Suppressor macrophage treated with lipopolysaccharide for 4 hours (primary cell): Measurements from ENCODE around the gene ARPIN.
"Not testable (repeated sequence)": the region's sequence is repeated elsewhere in the genome, so short reads cannot be mapped to it uniquely, and the experiment has no call there.

ENCODE experiments used
- DNase-seq: peaks from one replicate; pipeline ENCODE4 v3.0.0-alpha.2; 2020

Gene ARPIN

GRCh38 chr15:89912674-89913396, at the start of gene ARPIN:
TSS of gene ARPIN (minus strand) at chr15:89912952. CDS start at chr15:89912835, 117 bp downstream.
- peak; percentile 33 for DNase-seq

GRCh38 chr15:89958107-89958805, 45.5 kb upstream of the ARPIN start:
- no peak for DNase-seq

DNA sequence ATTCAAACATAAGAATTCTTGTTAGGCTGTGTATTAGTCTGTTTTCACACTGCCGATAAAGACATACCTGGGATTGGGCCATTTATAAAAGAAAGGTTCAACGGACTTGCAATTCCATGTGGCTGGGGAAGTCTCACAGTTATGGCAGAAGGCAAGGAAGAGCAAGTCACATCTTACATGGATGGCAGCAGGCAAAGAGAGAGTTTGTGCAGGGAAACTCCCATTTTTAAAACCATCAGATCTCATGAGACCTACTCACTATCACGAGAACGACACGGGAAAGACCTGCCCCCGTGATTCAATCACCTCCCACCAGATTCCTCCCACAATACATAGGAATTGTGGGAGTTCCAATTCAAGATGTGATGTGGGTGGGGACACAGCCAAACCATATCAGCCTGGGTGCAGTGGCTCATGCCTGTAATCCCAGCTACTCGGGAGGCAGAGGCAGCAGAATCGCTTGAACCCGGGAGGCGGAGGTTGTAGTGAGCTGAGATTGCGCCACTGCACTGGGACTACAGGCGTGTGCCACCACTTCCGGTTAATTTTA, 42.8 kb upstream of the ARPIN start:
- DNase-seq = not testable (repeated sequence)

- no peak for DNase-seq
Observed at GRCh38 chr15:89954541-89954940, 41.8 kb upstream of the ARPIN start.

GRCh38 chr15:89948796-89949195, 36.0 kb upstream of the ARPIN start:
- no peak for DNase-seq

DNA sequence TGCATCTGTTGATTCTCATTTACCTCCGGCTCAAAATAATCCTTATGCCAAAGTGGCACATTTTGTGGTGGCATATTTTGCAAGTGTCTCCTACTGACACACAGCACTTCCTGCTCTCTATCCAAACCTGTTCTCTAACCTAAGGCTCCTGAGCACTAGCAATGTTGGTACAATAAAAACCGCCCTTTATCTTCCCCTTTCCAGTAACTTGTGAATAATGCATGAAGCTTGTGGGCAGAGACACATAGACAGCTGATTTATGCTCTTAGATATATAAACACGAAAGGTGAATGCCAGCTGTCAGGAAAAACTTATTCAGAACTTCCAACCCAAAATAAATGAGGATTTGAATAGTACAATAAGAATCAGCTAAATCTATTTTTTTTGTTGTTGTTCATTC, 34.6 kb upstream of the ARPIN start:
- no peak for DNase-seq

DNA sequence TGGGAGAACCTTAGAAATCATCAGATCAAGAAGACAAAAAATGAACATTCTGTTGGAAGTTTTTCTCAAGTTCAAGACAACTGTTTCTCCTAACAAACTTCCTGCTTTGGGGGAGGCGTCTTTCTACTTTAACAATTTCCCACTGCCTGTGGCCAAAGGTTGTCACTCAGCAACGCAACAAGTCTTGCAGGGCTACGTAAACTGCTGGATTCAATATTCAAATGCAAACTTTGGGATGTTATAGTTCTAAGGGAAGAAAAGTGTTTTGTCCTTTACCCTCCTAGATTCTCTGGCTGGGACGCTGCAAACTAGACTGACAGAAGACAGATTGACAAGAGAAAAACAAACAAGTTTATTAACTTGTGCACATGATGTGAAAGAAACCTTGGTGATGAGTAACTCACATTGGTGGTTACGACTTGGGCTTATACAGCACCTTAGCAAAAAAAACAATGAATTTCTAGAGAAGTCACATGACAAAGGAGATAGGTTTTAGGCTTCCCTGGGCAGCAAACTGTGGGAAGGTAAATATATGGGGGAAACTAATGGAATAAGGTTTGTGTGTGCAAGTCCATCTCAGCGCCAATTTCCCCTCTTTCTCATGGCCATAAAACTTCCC, 34.0 kb upstream of the ARPIN start:
- DNase-seq = no peak

GRCh38 chr15:89943721-89944120, 31.0 kb upstream of the ARPIN start:
- not testable (repeated sequence) for DNase-seq

DNA sequence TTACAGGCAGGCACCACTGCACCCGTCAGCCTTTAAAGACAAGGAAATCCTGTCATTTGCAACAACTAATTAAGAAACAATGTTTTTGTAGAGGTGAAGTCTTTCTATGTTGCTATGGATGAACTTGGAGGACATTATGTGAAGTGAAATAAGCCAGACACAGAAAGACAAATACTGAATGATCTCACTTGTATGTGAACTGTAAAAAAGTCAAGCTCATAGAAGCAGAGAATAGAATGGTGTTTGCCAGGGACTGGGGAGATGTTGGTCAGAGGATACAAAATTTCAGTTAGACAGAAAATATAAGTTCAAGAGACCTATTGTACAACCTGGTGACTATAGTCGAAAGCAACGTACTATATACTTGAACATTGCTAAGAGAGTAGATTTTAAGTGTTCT, 27.2 kb upstream of the ARPIN start:
- DNase-seq = no peak

DNA sequence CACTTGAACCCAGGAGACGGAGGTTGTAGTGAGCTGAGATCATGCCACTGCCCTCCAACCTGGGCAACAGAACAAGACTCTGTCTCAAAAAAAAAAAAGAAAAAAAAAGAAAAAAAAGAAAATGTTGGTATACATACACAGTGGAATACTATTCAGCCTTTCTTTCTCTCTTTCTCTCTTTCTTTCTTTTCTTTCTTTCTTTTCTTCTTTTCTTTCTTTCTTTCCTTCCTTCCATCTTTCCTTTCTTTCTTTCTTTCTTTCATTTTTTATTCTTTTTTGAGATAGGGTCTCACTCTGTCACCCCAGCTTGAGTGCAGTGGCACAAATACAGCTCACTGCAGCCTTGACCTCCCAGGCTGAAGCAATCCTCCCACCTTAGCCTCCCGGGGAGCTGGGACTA, 26.6 kb upstream of the ARPIN start:
- not testable (repeated sequence) for DNase-seq

DNA sequence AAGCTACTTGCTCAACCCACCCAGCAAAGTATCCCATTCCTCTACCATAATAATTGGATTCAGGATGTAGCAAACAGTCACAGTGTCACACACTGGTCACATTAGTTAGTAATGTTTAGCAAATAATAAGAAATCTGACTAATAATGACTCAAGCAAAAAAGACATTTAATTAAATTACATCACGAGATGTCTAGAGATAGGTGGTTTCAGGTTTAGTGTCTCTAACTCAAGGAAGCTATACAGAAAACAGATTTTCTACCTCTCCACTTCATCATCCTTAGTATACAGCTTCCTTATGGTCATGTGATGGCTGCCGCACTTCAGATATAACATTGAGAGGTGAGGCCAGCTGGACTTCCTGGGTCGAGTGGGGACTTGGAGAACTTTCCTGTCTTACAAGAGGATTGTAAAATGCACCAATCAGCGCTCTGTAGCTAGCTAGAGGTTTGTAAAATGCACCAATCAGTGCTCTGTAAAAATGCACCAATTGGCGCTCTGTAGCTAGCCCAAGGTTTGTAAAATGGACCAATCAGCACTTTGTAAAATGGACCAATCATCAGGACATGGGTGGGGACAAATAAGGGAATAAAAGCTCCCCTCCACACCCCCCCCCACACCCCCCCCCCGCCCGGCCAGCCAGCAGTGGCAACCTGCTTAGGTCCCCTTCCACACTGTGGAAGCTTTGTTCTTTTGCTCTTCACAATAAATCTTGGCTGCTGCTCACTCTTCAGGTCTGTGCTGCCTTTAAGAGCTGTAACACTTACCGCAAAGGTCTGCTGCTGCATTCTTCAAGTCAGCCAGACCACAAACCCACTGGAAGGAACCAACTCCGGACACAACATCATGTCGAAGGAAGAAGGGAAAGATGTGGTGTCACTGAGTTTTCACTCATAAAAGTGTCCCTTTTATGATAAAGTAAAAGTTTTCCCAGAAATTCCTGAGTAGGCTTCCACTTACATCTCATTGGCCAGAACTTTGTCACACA, 24.9 kb upstream of the ARPIN start:
- no peak for DNase-seq

- no peak for DNase-seq
Observed at GRCh38 chr15:89936786-89937265, 24.1 kb upstream of the ARPIN start.

- DNase-seq = no peak
Observed at GRCh38 chr15:89936051-89936785, 23.5 kb upstream of the ARPIN start.

DNA sequence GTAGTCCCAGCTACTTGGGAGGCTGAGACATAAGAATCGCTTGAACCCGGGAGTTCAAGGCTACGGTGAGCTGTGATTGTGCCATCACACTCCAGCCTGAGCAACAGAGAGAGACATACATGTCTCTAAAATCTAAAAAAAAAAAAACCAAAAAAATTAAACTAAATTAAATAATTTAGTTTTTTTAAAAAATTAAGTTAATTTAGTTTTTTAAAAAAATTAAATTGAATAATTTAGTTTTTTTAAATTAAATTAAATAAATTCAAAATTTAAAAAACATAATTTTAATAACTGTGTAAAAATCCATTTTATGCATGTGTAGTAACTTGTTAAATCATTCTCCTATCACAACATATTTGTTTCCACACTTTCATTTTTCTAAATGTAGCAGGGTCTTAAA, 20.1 kb upstream of the ARPIN start:
- no peak for DNase-seq

- no peak for DNase-seq
Observed at GRCh38 chr15:89928421-89928820, 15.7 kb upstream of the ARPIN start.

DNA sequence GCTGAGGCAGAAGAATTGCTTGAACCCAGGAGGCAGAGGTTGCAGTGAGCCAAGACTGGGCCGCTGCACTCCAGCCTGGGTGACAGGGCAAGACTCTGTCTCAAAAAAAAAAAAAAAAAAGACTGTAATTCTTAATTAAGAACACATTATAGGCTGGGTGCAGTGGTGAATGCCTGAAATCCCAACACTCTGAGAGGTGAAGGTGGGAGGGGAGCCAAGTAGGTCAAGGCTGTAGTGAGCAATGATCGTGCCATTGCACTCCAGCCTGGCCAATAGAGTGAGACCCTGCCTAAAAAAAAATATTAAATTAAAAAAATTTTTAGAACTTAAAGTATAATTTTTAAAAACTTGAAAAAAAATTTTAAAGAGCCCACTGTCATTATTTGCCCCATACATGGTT, 13.4 kb upstream of the ARPIN start:
- no peak for DNase-seq

DNA sequence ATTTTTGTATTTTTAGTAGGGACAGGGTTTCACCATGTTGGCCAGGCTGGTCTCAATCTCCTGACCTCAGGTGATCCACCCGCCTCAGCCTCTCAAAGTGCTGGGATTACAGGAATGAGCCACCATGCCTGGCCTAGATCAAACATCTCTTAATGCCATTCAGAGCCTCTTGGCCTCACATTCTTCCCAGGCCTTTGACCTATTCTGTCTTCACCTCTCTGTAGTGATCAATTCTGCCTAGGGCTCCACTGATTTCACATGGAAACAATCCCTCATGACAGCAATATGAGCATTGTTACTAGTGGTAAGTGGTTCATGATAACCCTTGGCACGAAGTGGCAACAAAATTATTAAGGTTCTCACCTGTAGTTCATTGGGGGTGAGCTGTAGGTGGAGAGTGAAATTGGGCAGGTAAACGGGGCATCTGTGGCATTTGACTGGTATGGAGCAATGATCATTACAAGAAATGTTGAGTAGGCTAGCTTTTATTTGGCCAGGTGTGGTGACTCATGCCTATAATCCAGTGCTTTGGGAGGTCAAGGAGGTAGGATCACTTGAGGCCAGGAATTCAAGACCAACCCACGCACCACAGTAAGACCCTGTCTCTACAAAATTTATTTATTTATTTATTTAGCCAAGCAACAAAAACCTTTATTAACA, 4.8 kb upstream of the ARPIN start:
- DNase-seq = no peak

GRCh38 chr15:89916660-89917059, 3.9 kb upstream of the ARPIN start:
- DNase-seq = no peak

- peak; percentile 5 for DNase-seq
Observed at GRCh38 chr15:89912145-89912673, 543 bp downstream of the ARPIN start.

GRCh38 chr15:89910891-89911626, 1.7 kb downstream of the ARPIN start:
- DNase-seq = peak; percentile 57
